OCI-LY1 (cell line): ENCODE results near the gene ZNF366.

Source experiments
- EZH2 ChIP-seq: fragments of 200-600 bp; sonication (generic), shearing (Covaris generic); IDR thresholded peaks from 2 replicates; pipeline ENCODE4 v1.8.0; 2017; ENCODE audit warnings: borderline replicate concordance, mixed run types, mild to moderate bottlenecking, antibody characterized with exemption, low read length, moderate library complexity, mixed read lengths
- TF ChIP-seq, protein P1 (sequence below): fragments of 200-600 bp; sonication (generic), shearing (Covaris generic); IDR thresholded peaks from 2 replicates; pipeline ENCODE4 v1.5.1; 2017; ENCODE audit warnings: mild to moderate bottlenecking, antibody characterized with exemption, low read length, moderate library complexity, mixed read lengths

DNA sequence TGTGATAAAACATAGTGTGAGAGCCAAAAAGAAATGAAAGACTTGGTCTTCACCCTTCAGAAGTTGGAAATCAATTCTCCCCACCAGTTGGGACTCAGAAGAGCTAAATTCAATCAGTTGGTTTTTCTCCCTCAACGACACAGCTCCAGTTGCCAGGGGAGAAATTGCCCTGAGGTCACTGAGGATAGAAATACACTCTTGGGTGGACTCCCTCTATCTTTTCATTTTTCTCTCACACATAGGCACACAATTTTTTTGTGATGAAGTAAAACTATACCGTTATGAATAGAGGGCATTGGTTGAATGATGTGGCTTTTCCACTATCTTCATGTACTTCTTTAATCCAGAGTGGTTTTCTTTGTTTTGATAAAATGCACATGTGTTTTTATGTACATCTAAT is 80.2 kb downstream of the ZNF366 start:
- TF ChIP-seq, protein P1, sequence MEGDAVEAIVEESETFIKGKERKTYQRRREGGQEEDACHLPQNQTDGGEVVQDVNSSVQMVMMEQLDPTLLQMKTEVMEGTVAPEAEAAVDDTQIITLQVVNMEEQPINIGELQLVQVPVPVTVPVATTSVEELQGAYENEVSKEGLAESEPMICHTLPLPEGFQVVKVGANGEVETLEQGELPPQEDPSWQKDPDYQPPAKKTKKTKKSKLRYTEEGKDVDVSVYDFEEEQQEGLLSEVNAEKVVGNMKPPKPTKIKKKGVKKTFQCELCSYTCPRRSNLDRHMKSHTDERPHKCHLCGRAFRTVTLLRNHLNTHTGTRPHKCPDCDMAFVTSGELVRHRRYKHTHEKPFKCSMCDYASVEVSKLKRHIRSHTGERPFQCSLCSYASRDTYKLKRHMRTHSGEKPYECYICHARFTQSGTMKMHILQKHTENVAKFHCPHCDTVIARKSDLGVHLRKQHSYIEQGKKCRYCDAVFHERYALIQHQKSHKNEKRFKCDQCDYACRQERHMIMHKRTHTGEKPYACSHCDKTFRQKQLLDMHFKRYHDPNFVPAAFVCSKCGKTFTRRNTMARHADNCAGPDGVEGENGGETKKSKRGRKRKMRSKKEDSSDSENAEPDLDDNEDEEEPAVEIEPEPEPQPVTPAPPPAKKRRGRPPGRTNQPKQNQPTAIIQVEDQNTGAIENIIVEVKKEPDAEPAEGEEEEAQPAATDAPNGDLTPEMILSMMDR, result no peak
- no peak for TF ChIP-seq EZH2
